Measurements from ENCODE around the gene OR5B12. TPM values are rescaled to one million over a fixed set of nuclear protein-coding genes. Genes with fewer than 3 reads are reported as not detected.

OR5B12 gene
- total RNA-seq = not detected
- not detected for polyA plus RNA-seq (ENCODE audit: insufficient read length in 6 of 6)
- long read RNA-seq, donor 1 = 0 reads
- long read RNA-seq, donor 2 = 0 reads
- long read RNA-seq, donor 3 = 0 reads
- long read RNA-seq, donor 4 = 0 reads
- long read RNA-seq, donor 5 = 0 reads
- long read RNA-seq, donor 6 = 0 reads
- long read RNA-seq, donor 7 = 0 reads
- long read RNA-seq, donor 8 = 0 reads
- long read RNA-seq, donor 9 = 0 reads
- long read RNA-seq, donor 10 = 0 reads
- long read RNA-seq, donor 11, partial matches to known transcripts = 0 of 1 reads
- long read RNA-seq, donor 11, other reads (novel, unspliced or antisense) = 0 of 1 reads
- long read RNA-seq, donor 12 = 0 reads

GRCh38 chr11:58442136-58442535 is at the start of gene OR5B12:
TSS of gene OR5B12 (minus strand) at chr11:58442236. CDS start at chr11:58440151, 2,085 bp downstream.
- no peak for DNase-seq
- Histone ChIP-seq H3K9me3 (peaks cover 0 to 38% of the 10 kb centered on the region in 2 donors), H3K4me1 (no peaks in the 10 kb centered on the region), H3K36me3 (no peaks in the 10 kb centered on the region), H3K27ac (no peak within 1 kb of the TSS), H3K4me3 (no peak within 1 kb of the TSS), H3K27me3 (no peaks in the 10 kb centered on the region)
- intact Hi-C loops (cut with DNase I) = no loop called here
- TF ChIP-seq, protein P1, sequence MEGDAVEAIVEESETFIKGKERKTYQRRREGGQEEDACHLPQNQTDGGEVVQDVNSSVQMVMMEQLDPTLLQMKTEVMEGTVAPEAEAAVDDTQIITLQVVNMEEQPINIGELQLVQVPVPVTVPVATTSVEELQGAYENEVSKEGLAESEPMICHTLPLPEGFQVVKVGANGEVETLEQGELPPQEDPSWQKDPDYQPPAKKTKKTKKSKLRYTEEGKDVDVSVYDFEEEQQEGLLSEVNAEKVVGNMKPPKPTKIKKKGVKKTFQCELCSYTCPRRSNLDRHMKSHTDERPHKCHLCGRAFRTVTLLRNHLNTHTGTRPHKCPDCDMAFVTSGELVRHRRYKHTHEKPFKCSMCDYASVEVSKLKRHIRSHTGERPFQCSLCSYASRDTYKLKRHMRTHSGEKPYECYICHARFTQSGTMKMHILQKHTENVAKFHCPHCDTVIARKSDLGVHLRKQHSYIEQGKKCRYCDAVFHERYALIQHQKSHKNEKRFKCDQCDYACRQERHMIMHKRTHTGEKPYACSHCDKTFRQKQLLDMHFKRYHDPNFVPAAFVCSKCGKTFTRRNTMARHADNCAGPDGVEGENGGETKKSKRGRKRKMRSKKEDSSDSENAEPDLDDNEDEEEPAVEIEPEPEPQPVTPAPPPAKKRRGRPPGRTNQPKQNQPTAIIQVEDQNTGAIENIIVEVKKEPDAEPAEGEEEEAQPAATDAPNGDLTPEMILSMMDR (IDR thresholded peaks at IDR 0.05) = no peak
- no peak for ATAC-seq

GRCh38 chr11:58490827-58491226 is 48.8 kb upstream of the OR5B12 start:
- no peak for ATAC-seq

GRCh38 chr11:58487170-58487569 is 45.1 kb upstream of the OR5B12 start:
- H3K4me1 ChIP-seq = no peaks in the 10 kb centered on the region
- no peaks in the 10 kb centered on the region for H3K36me3 ChIP-seq
- H3K27me3 ChIP-seq = no peaks in the 10 kb centered on the region
- H3K27ac ChIP-seq = no peak overlapping the region
- intact Hi-C loops (cut with DNase I) = no loop called here
- no peaks in the 10 kb centered on the region for H3K9me3 ChIP-seq
- DNase-seq = no peak
- ATAC-seq = no peak
- TF ChIP-seq, protein P1 (IDR thresholded peaks at IDR 0.05) = no peak
- H3K4me3 ChIP-seq = no peak overlapping the region

More at GRCh38 chr11:58490827-58491226, 48.8 kb upstream of the OR5B12 start:
- intact Hi-C loops (cut with DNase I) = no loop called here
- no peaks in the 10 kb centered on the region for H3K9me3 ChIP-seq
- TF ChIP-seq, protein P1 (IDR thresholded peaks at IDR 0.05) = no peak
- no peak for DNase-seq
- no peaks in the 10 kb centered on the region for H3K4me1 ChIP-seq
- H3K36me3 ChIP-seq = no peaks in the 10 kb centered on the region
- H3K27ac ChIP-seq = no peak overlapping the region
- H3K4me3 ChIP-seq = no peak overlapping the region
- no peaks in the 10 kb centered on the region for H3K27me3 ChIP-seq

- Histone ChIP-seq H3K27me3 (no peaks in the 10 kb centered on the region), H3K27ac (no peak overlapping the region), H3K4me1 (no peaks in the 10 kb centered on the region), H3K36me3 (no peaks in the 10 kb centered on the region), H3K4me3 (no peak overlapping the region), H3K9me3 (no peaks in the 10 kb centered on the region)
- TF ChIP-seq, protein P1 (IDR thresholded peaks at IDR 0.05) = no peak
- DNase-seq (no peak), ATAC-seq (no peak)
- intact Hi-C loops (cut with DNase I) = no loop called here
Observed at GRCh38 chr11:58485961-58486360, 43.9 kb upstream of the OR5B12 start.

GRCh38 chr11:58471892-58472291 is 29.9 kb upstream of the OR5B12 start:
- ATAC-seq (no peak), DNase-seq (no peak)
- H3K4me1 ChIP-seq = no peaks in the 10 kb centered on the region
- no peaks in the 10 kb centered on the region for H3K36me3 ChIP-seq
- peaks cover 0 to 30% of the 10 kb centered on the region in 2 donors for H3K9me3 ChIP-seq
- TF ChIP-seq, protein P1 (IDR thresholded peaks at IDR 0.05) = no peak
- no peak overlapping the region for H3K27ac ChIP-seq
- no peak overlapping the region for H3K4me3 ChIP-seq
- no peaks in the 10 kb centered on the region for H3K27me3 ChIP-seq
- intact Hi-C loops (cut with DNase I) = no loop called here
